ENCODE data around the gene HDAC1. TPM values are rescaled to one million over a fixed set of nuclear protein-coding genes. Genes with fewer than 3 reads are reported as not detected.

The HDAC1 gene
- total RNA-seq, 1 donor from 2014 or later = 36.9 TPM

GRCh38 chr1:32376199-32376598, 84.3 kb downstream of the HDAC1 start:
- Mint-ChIP-seq H3K4me1 (ENCODE audit: low read depth, unreplicated experiment) (peaks cover 2% of the 10 kb centered on the region), H3K9me3 (ENCODE audit: unreplicated experiment) (peaks cover 1% of the 10 kb centered on the region), H3K4me3 (ENCODE audit: unreplicated experiment) (no peak overlapping the region), H3K27ac (ENCODE audit: unreplicated experiment) (no peak overlapping the region), H3K36me3 (ENCODE audit: unreplicated experiment) (peaks cover 4% of the 10 kb centered on the region), H3K27me3 (ENCODE audit: unreplicated experiment) (peaks cover 9% of the 10 kb centered on the region)
- TF ChIP-seq CTCF (IDR thresholded peaks at IDR 0.05; ENCODE audit: partially characterized antibody, unreplicated experiment) = no peak
- no peak for DNase-seq

- TF ChIP-seq CTCF (IDR thresholded peaks at IDR 0.05; ENCODE audit: partially characterized antibody, unreplicated experiment) = no peak
- DNase-seq = no peak
- Mint-ChIP-seq H3K4me3 (ENCODE audit: unreplicated experiment) (no peak overlapping the region), H3K27ac (ENCODE audit: unreplicated experiment) (no peak overlapping the region), H3K36me3 (ENCODE audit: unreplicated experiment) (peaks cover 4% of the 10 kb centered on the region), H3K4me1 (ENCODE audit: low read depth, unreplicated experiment) (no peaks in the 10 kb centered on the region), H3K27me3 (ENCODE audit: unreplicated experiment) (peaks cover 9% of the 10 kb centered on the region), H3K9me3 (ENCODE audit: unreplicated experiment) (peaks cover 1% of the 10 kb centered on the region)
These were observed 85.8 kb downstream of the HDAC1 start for GRCh38 chr1:32377541-32378220.

- H3K27ac Mint-ChIP-seq (ENCODE audit: unreplicated experiment) = no peak overlapping the region
- TF ChIP-seq CTCF (IDR thresholded peaks at IDR 0.05; ENCODE audit: partially characterized antibody, unreplicated experiment) = no peak
- peaks cover 1% of the 10 kb centered on the region for H3K9me3 Mint-ChIP-seq (ENCODE audit: unreplicated experiment)
- H3K27me3 Mint-ChIP-seq (ENCODE audit: unreplicated experiment) = peaks cover 2% of the 10 kb centered on the region
- H3K36me3 Mint-ChIP-seq (ENCODE audit: unreplicated experiment) = no peaks in the 10 kb centered on the region
- no peaks in the 10 kb centered on the region for H3K4me1 Mint-ChIP-seq (ENCODE audit: low read depth, unreplicated experiment)
- DNase-seq = no peak
- no peak overlapping the region for H3K4me3 Mint-ChIP-seq (ENCODE audit: unreplicated experiment)
These were observed 88.2 kb downstream of the HDAC1 start for GRCh38 chr1:32380057-32380456.

Other genes starting within 250 kb of the HDAC1 start
- gene TMEM39B, start 219.1 kb upstream of the HDAC1 start, total RNA-seq (ENCODE audit: unreplicated experiment) = 23.2 TPM
- gene KPNA6, start 184.0 kb upstream of the HDAC1 start, total RNA-seq (ENCODE audit: unreplicated experiment) = 79.0 TPM
- gene TXLNA, start 112.4 kb upstream of the HDAC1 start, total RNA-seq (ENCODE audit: unreplicated experiment) = 48.6 TPM
- gene CCDC28B, start 91.5 kb upstream of the HDAC1 start, total RNA-seq (ENCODE audit: unreplicated experiment) = 34.4 TPM
- 2.7 TPM for gene IQCC, start 86.4 kb upstream of the HDAC1 start, total RNA-seq (ENCODE audit: unreplicated experiment)
- not detected for gene DCDC2B, start 83.0 kb upstream of the HDAC1 start, total RNA-seq (ENCODE audit: unreplicated experiment)
- 21.8 TPM for gene TMEM234, start 69.7 kb upstream of the HDAC1 start, total RNA-seq (ENCODE audit: unreplicated experiment)
- gene EIF3I, start 69.7 kb upstream of the HDAC1 start, total RNA-seq (ENCODE audit: unreplicated experiment) = 103 TPM
- gene FAM167B, start 44.9 kb upstream of the HDAC1 start, total RNA-seq (ENCODE audit: unreplicated experiment) = 2.5 TPM
- 0.37 TPM for gene LCK, start 40.8 kb upstream of the HDAC1 start, total RNA-seq (ENCODE audit: unreplicated experiment)
- 912 TPM for gene MARCKSL1, start 44.1 kb downstream of the HDAC1 start, total RNA-seq (ENCODE audit: unreplicated experiment)
- gene FAM229A, start 70.4 kb downstream of the HDAC1 start, total RNA-seq (ENCODE audit: unreplicated experiment) = 21.8 TPM
- gene TSSK3, start 70.5 kb downstream of the HDAC1 start, total RNA-seq (ENCODE audit: unreplicated experiment) = 1.6 TPM
- gene BSDC1, start 102.4 kb downstream of the HDAC1 start, total RNA-seq (ENCODE audit: unreplicated experiment) = 161 TPM
- gene ZBTB8B, start 173.0 kb downstream of the HDAC1 start, total RNA-seq (ENCODE audit: unreplicated experiment) = 0.44 TPM
- gene ZBTB8A, start 247.3 kb downstream of the HDAC1 start, total RNA-seq (ENCODE audit: unreplicated experiment) = 12.0 TPM